Activated naive CD8-positive, alpha-beta T cell treated with anti-CD3 and anti-CD28 coated beads, Interleukin-2, amount 10 ng/mL, durations not matched to agents 7 days and 5 days (primary cell): ENCODE data around the gene PALD1. TPM values are rescaled to one million over a fixed set of nuclear protein-coding genes. Genes with fewer than 3 reads are reported as not detected.

ENCODE experiments used
- ATAC-seq: fragments of 150-1000 bp; cut with Tn5 transposase; one replicate; pipeline ENCODE4 v1.10.0; 2021; ENCODE audit warnings: low read depth, moderate library complexity
- POLR2A ChIA-PET: fragments of 350-600 bp; sonication (Branson Sonifier 250); formaldehyde crosslinking; loops from one replicate; lab custom pipeline; 2021; ENCODE audit warnings: antibody characterized with exemption; lab: Charles Lee
- DNase-seq: peaks from one replicate; pipeline ENCODE4 v3.0.0; 2021
- H3K27ac Mint-ChIP-seq: one replicate; pipeline ENCODE4 v1.8.0; 2022; ENCODE audit warnings: mild to moderate bottlenecking, mixed read lengths
- H3K27me3 Mint-ChIP-seq: one replicate; pipeline ENCODE4 v1.8.0; 2022; ENCODE audit warnings: mild to moderate bottlenecking, moderate library complexity, mixed read lengths
- H3K36me3 Mint-ChIP-seq: one replicate; pipeline ENCODE4 v1.8.0; 2021; ENCODE audit warnings: mild to moderate bottlenecking, mixed read lengths
- H3K4me1 Mint-ChIP-seq: one replicate; pipeline ENCODE4 v1.8.0; 2021; ENCODE audit warnings: mixed read lengths
- H3K4me3 Mint-ChIP-seq: one replicate; pipeline ENCODE4 v1.8.0; 2022; ENCODE audit warnings: mild to moderate bottlenecking, moderate library complexity, mixed read lengths
- H3K9me3 Mint-ChIP-seq: one replicate; pipeline ENCODE4 v1.8.0; 2021; ENCODE audit warnings: mixed read lengths
- total RNA-seq, 2 experiments: library from RNA; stranded (reverse); gene quantifications; one replicate each; pipeline ENCODE4 v1.2.3, GENCODE V29; 2021

The PALD1 gene
- total RNA-seq, 2 experiments from 2014 or later, result 1.1 to 1.4 TPM

- peak overlapping the region; percentile 25 for H3K27ac Mint-ChIP-seq
- H3K4me3 Mint-ChIP-seq, result no peak overlapping the region
- peaks cover 44% of the 10 kb centered on the region for H3K4me1 Mint-ChIP-seq
- ATAC-seq, result no peak
- no peaks in the 10 kb centered on the region for H3K36me3 Mint-ChIP-seq
- no peaks in the 10 kb centered on the region for H3K27me3 Mint-ChIP-seq
- POLR2A ChIA-PET, result no interaction called here
- no peak for DNase-seq
- no peaks in the 10 kb centered on the region for H3K9me3 Mint-ChIP-seq
Measured at GRCh38 chr10:70565556-70566514, 87.3 kb downstream of the PALD1 start.

GRCh38 chr10:70566515-70567290, 88.1 kb downstream of the PALD1 start:
- Mint-ChIP-seq H3K27ac (peak overlapping the region; percentile 78), H3K27me3 (no peaks in the 10 kb centered on the region), H3K4me3 (no peak overlapping the region), H3K4me1 (peaks cover 40% of the 10 kb centered on the region), H3K36me3 (no peaks in the 10 kb centered on the region), H3K9me3 (no peaks in the 10 kb centered on the region)
- POLR2A ChIA-PET, result no interaction called here
- ATAC-seq (no peak), DNase-seq (no peak)

- peak; percentile 16 for DNase-seq
- H3K27ac Mint-ChIP-seq, result no peak overlapping the region
- H3K27me3 Mint-ChIP-seq, result no peaks in the 10 kb centered on the region
Measured at GRCh38 chr10:70567603-70568002, 89.0 kb downstream of the PALD1 start.

GRCh38 chr10:70568113-70568512, 89.5 kb downstream of the PALD1 start:
- Mint-ChIP-seq H3K36me3 (no peaks in the 10 kb centered on the region), H3K4me1 (peaks cover 36% of the 10 kb centered on the region), H3K4me3 (no peak overlapping the region), H3K9me3 (no peaks in the 10 kb centered on the region), H3K27me3 (peaks cover under 1% of the 10 kb centered on the region), H3K27ac (no peak overlapping the region)
- POLR2A ChIA-PET, result interaction anchor here (1.2 kb wide), 1 partner anchor 10 kb away, joined by 5 read pairs; no protein-coding TSS in a partner anchor
- no peak for DNase-seq
- no peak for ATAC-seq

More at GRCh38 chr10:70567603-70568002, 89.0 kb downstream of the PALD1 start:
- H3K4me3 Mint-ChIP-seq, result no peak overlapping the region
- no peak for ATAC-seq
- POLR2A ChIA-PET, result interaction anchor here (1.2 kb wide), 1 partner anchor 10 kb away, joined by 5 read pairs; no protein-coding TSS in a partner anchor
- peaks cover 40% of the 10 kb centered on the region for H3K4me1 Mint-ChIP-seq
- H3K36me3 Mint-ChIP-seq, result no peaks in the 10 kb centered on the region
- no peaks in the 10 kb centered on the region for H3K9me3 Mint-ChIP-seq

GRCh38 chr10:70568781-70569495, 90.4 kb downstream of the PALD1 start:
- no peak overlapping the region for H3K27ac Mint-ChIP-seq
- H3K9me3 Mint-ChIP-seq, result no peaks in the 10 kb centered on the region
- no peak for DNase-seq
- H3K4me3 Mint-ChIP-seq, result peak overlapping the region; percentile 29
- no peaks in the 10 kb centered on the region for H3K36me3 Mint-ChIP-seq
- peaks cover 31% of the 10 kb centered on the region for H3K4me1 Mint-ChIP-seq
- peaks cover 3% of the 10 kb centered on the region for H3K27me3 Mint-ChIP-seq
- no peak for ATAC-seq
- POLR2A ChIA-PET, result interaction anchor here (0.6 to 1.2 kb wide), 2 partner anchors 9 to 32 kb away, joined by 4 to 5 read pairs; no protein-coding TSS in a partner anchor

GRCh38 chr10:70571236-70571635, 92.7 kb downstream of the PALD1 start:
- H3K9me3 Mint-ChIP-seq, result no peaks in the 10 kb centered on the region
- H3K4me3 Mint-ChIP-seq, result no peak overlapping the region
- H3K27me3 Mint-ChIP-seq, result peaks cover 5% of the 10 kb centered on the region
- no peak for DNase-seq
- no peak for ATAC-seq
- H3K27ac Mint-ChIP-seq, result no peak overlapping the region
- peaks cover 34% of the 10 kb centered on the region for H3K4me1 Mint-ChIP-seq
- no peaks in the 10 kb centered on the region for H3K36me3 Mint-ChIP-seq
- POLR2A ChIA-PET, result no interaction called here

GRCh38 chr10:70571636-70572439, 93.3 kb downstream of the PALD1 start:
- ATAC-seq, result no peak
- Mint-ChIP-seq H3K9me3 (no peaks in the 10 kb centered on the region), H3K36me3 (no peaks in the 10 kb centered on the region), H3K27ac (peak overlapping the region; percentile 78), H3K4me3 (no peak overlapping the region), H3K4me1 (peaks cover 40% of the 10 kb centered on the region), H3K27me3 (peaks cover 5% of the 10 kb centered on the region)
- POLR2A ChIA-PET, result no interaction called here
- no peak for DNase-seq

- H3K36me3 Mint-ChIP-seq, result no peaks in the 10 kb centered on the region
- ATAC-seq (no peak), DNase-seq (no peak)
- POLR2A ChIA-PET, result no interaction called here
- H3K9me3 Mint-ChIP-seq, result no peaks in the 10 kb centered on the region
- H3K27ac Mint-ChIP-seq, result no peak overlapping the region
- no peak overlapping the region for H3K4me3 Mint-ChIP-seq
- H3K4me1 Mint-ChIP-seq, result peaks cover 56% of the 10 kb centered on the region
- H3K27me3 Mint-ChIP-seq, result peaks cover 5% of the 10 kb centered on the region
Measured at GRCh38 chr10:70573599-70574506, 95.3 kb downstream of the PALD1 start.

- peaks cover 60% of the 10 kb centered on the region for H3K4me1 Mint-ChIP-seq
Measured at GRCh38 chr10:70575486-70575873, 96.9 kb downstream of the PALD1 start.

GRCh38 chr10:70575874-70576802, 97.6 kb downstream of the PALD1 start:
- no peak for DNase-seq
- Mint-ChIP-seq H3K4me1 (peaks cover 60% of the 10 kb centered on the region), H3K27ac (peak overlapping the region; percentile 74), H3K36me3 (no peaks in the 10 kb centered on the region), H3K27me3 (peaks cover 5% of the 10 kb centered on the region), H3K9me3 (no peaks in the 10 kb centered on the region), H3K4me3 (peak overlapping the region; percentile 69)
- peak; percentile 8 for ATAC-seq
- POLR2A ChIA-PET, result interaction anchor here (0.6 to 4.3 kb wide), 6 partner anchors 9 to 171 kb away, joined by 3 to 33 read pairs (median 4); partner anchors contain the start of gene PRF1

More at GRCh38 chr10:70575486-70575873, 96.9 kb downstream of the PALD1 start:
- no peak for ATAC-seq
- Mint-ChIP-seq H3K9me3 (no peaks in the 10 kb centered on the region), H3K27ac (peak overlapping the region; percentile 55), H3K36me3 (no peaks in the 10 kb centered on the region), H3K4me3 (no peak overlapping the region), H3K27me3 (peaks cover 5% of the 10 kb centered on the region)
- no peak for DNase-seq
- POLR2A ChIA-PET, result interaction anchor here (0.6 to 4.3 kb wide), 3 partner anchors 17 to 170 kb away, joined by 3 to 33 read pairs (median 12); partner anchors contain the start of gene PRF1
